ENCODE measurements around the gene CCNK. TPM values are rescaled to one million over a fixed set of nuclear protein-coding genes. Genes with fewer than 3 reads are reported as not detected.

The CCNK gene
- total RNA-seq, 4 donors from 2014 or later: 14.5 to 42.6 (median 31.3) TPM

GRCh38 chr14:99522457-99522891 is 41.3 kb downstream of the CCNK start:
- Histone ChIP-seq H3K27me3 (no peaks in the 10 kb centered on the region), H3K36me3 (no peaks in the 10 kb centered on the region), H3K9me3 (no peaks in the 10 kb centered on the region), H3K27ac (peak overlapping the region; percentile 63 to 84 (median 70)), H3K4me3 (no peak overlapping the region), H3K4me1 (peaks cover 35 to 49% (median 41%) of the 10 kb centered on the region in 4 donors)
- TF ChIP-seq POLR2A (IDR thresholded peaks at IDR 0.05) (no peak), POLR2AphosphoS5 (IDR thresholded peaks at IDR 0.05) (no peak), EP300 (IDR thresholded peaks at IDR 0.05; ENCODE audit: low read depth) (no peak), CTCF (IDR thresholded peaks at IDR 0.05) (no peak)
- in situ Hi-C loops (cut with MboI; ENCODE audit: low pct_ligation_motif_present in 1 of 4, low pct_unique_long_range_greater_than_20kb in 1 of 4, low sequenced_read_pairs in 3 of 4): loop anchor here in 2 of 4 donors (5.0 to 25.0 kb wide), 2 partner anchors 90 to 95 kb away; partner anchors contain the start of gene CCDC85C (in 1 of the 2)
- WGBS, 2 donors (ENCODE audit: low coverage in 1 of 2): 60 to 72% methylated on average over 3 to 7 of the region's 12 CpGs
- intact Hi-C loops (cut with DNase I; ENCODE audit: low total_unique reads): no loop called here
- no peak for DNase-seq

GRCh38 chr14:99522934-99523703 is 41.9 kb downstream of the CCNK start:
- peak; percentile 34 for DNase-seq
- 19 to 29% methylated on average over 5 to 12 of the region's 14 CpGs for WGBS, 2 donors (ENCODE audit: low coverage in 1 of 2)
- in situ Hi-C loops (cut with MboI; ENCODE audit: low pct_ligation_motif_present in 1 of 4, low pct_unique_long_range_greater_than_20kb in 1 of 4, low sequenced_read_pairs in 3 of 4) (loop anchor here in 2 of 4 donors (5.0 to 25.0 kb wide), 2 partner anchors 89 to 94 kb away; partner anchors contain the start of gene CCDC85C (in 1 of the 2)), intact Hi-C loops (cut with DNase I; ENCODE audit: low total_unique reads) (no loop called here)
- no peak for TF ChIP-seq POLR2AphosphoS5 (IDR thresholded peaks at IDR 0.05)
- H3K27me3 ChIP-seq: no peaks in the 10 kb centered on the region
- no peaks in the 10 kb centered on the region for H3K9me3 ChIP-seq
- H3K4me1 ChIP-seq: peaks cover 33 to 49% (median 41%) of the 10 kb centered on the region in 4 donors
- no peak overlapping the region for H3K4me3 ChIP-seq
- H3K36me3 ChIP-seq: no peaks in the 10 kb centered on the region
- H3K27ac ChIP-seq: peak overlapping the region; percentile 63 to 84 (median 70)

GRCh38 chr14:99523704-99524055 is 42.5 kb downstream of the CCNK start:
- Histone ChIP-seq H3K4me1 (peaks cover 31 to 44% (median 35%) of the 10 kb centered on the region in 4 donors), H3K27ac (peak overlapping the region; percentile 63 to 84 (median 70)), H3K36me3 (no peaks in the 10 kb centered on the region), H3K27me3 (no peaks in the 10 kb centered on the region), H3K9me3 (no peaks in the 10 kb centered on the region), H3K4me3 (no peak overlapping the region)
- intact Hi-C loops (cut with DNase I; ENCODE audit: low total_unique reads) (no loop called here), in situ Hi-C loops (cut with MboI; ENCODE audit: low pct_ligation_motif_present in 1 of 4, low pct_unique_long_range_greater_than_20kb in 1 of 4, low sequenced_read_pairs in 3 of 4) (loop anchor here in 2 of 4 donors (5.0 to 25.0 kb wide), 2 partner anchors 89 to 94 kb away; partner anchors contain the start of gene CCDC85C (in 1 of the 2))
- 55% methylated on average over 2 of the region's 5 CpGs; no CpG with 5 or more reads in 1 of the 2 donors for WGBS, 2 donors (ENCODE audit: low coverage in 1 of 2)
- no peak for DNase-seq
- no peak for TF ChIP-seq POLR2A (IDR thresholded peaks at IDR 0.05)
- TF ChIP-seq CTCF (IDR thresholded peaks at IDR 0.05): no peak
- no peak for TF ChIP-seq POLR2AphosphoS5 (IDR thresholded peaks at IDR 0.05)
- no peak for TF ChIP-seq EP300 (IDR thresholded peaks at IDR 0.05; ENCODE audit: low read depth)

- Histone ChIP-seq H3K27me3 (no peaks in the 10 kb centered on the region), H3K9me3 (no peaks in the 10 kb centered on the region), H3K4me3 (no peak overlapping the region), H3K4me1 (peaks cover 31 to 43% (median 34%) of the 10 kb centered on the region in 4 donors), H3K27ac (peak overlapping the region; percentile 63 to 84 (median 70)), H3K36me3 (no peaks in the 10 kb centered on the region)
- intact Hi-C loops (cut with DNase I; ENCODE audit: low total_unique reads): no loop called here
- 37 to 58% methylated on average over 3 to 16 of the region's 16 CpGs for WGBS, 2 donors (ENCODE audit: low coverage in 1 of 2)
- TF ChIP-seq POLR2AphosphoS5 (IDR thresholded peaks at IDR 0.05): peak in 1 of 3 donors; percentile 6
- TF ChIP-seq EP300 (IDR thresholded peaks at IDR 0.05; ENCODE audit: low read depth): no peak
- in situ Hi-C loops (cut with MboI; ENCODE audit: low pct_ligation_motif_present in 1 of 4, low pct_unique_long_range_greater_than_20kb in 1 of 4, low sequenced_read_pairs in 3 of 4): loop anchor here in 2 of 4 donors (5.0 to 25.0 kb wide), 2 partner anchors 88 to 93 kb away; partner anchors contain the start of gene CCDC85C (in 1 of the 2)
- peak; percentile 41 for DNase-seq
These were observed 43.0 kb downstream of the CCNK start for GRCh38 chr14:99524091-99524661.

Data from transverse colon (tissue), 4 donors.